HG03060 (cell line): ENCODE results near the gene PCDHA1.

Source experiments
- ATAC-seq: cut with Tn5 transposase; IDR thresholded peaks from one replicate; pipeline ENCODE4 v1.9.1; 2021; ENCODE audit warnings: low read depth, moderate number of reproducible peaks; ENCODE audit not compliant: unreplicated experiment

The PCDHA1 gene

GRCh38 chr5:140978260-140978659 is 192.3 kb downstream of the PCDHA1 start:
- no peak for ATAC-seq

- ATAC-seq = no peak
Observed at GRCh38 chr5:140978983-140979382, 193.0 kb downstream of the PCDHA1 start.

DNA sequence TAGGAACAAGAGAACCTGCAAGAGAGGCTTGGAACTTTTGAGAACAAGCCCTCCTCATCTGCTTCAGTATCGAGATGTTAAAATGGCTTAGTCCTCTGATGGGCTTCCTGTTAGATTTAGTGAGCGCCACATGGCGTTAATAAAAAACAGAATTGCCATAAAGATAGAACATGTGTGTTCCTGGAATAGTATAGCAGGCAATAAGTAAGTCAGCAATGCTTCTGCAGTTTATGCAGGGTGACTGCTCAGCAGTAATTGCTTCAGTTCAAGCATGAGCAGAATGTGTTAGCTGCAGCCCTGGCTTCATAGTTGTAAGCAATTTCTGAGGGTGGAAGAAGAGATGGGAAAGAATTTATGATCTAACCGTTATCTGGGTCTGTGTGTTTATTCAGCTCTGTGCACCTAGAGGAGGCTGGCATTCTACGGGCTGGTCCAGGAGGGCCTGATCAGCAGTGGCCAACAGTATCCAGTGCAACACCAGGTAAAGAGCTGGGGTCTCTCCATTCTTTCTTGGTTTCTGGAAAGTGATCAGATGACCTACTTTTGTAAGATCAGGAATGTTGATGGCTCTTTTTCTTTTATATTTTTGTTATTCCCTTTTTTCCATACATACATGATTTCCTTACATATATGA is 196.3 kb downstream of the PCDHA1 start:
- no peak for ATAC-seq

GRCh38 chr5:140986117-140986521 is 200.2 kb downstream of the PCDHA1 start:
- no peak for ATAC-seq

DNA sequence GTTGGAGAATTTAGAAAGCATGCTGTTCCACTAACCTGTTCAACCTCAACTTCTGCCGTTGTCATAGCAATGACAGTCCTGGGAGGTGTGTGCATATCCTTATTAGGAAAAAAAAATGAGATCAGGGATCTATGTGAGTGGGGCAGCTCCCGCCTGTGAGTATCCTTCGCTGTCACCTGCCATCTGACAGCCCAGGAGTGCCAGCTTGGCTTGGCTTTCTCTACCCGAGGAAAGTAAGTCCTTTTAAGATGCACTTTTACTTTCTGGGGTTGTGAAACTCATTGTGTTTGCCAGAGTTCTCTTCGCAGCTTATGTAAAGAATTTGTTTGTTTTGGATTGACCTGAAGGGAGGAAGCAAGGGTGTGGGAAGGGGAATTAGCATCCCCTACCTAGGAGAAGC is 202.2 kb downstream of the PCDHA1 start:
- no peak for ATAC-seq

DNA sequence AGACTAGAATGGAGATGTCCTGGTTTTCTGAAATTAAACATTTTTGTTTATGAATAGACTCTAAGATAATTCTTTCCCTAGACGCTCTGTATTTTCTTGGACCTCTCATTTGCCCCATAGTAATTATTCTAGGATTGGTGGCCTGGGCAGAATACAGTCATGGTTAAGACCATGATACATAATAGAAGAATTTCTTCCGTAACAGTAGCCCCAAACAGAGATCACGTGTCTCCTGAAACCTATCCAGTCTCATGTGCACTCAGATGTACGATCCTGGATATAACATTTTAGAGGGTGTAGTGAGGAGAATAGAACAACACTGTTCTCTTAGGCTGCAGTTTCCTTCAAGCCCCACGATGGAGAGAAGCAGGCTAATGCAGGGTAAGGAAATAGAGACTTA is 202.7 kb downstream of the PCDHA1 start:
- ATAC-seq = no peak

DNA sequence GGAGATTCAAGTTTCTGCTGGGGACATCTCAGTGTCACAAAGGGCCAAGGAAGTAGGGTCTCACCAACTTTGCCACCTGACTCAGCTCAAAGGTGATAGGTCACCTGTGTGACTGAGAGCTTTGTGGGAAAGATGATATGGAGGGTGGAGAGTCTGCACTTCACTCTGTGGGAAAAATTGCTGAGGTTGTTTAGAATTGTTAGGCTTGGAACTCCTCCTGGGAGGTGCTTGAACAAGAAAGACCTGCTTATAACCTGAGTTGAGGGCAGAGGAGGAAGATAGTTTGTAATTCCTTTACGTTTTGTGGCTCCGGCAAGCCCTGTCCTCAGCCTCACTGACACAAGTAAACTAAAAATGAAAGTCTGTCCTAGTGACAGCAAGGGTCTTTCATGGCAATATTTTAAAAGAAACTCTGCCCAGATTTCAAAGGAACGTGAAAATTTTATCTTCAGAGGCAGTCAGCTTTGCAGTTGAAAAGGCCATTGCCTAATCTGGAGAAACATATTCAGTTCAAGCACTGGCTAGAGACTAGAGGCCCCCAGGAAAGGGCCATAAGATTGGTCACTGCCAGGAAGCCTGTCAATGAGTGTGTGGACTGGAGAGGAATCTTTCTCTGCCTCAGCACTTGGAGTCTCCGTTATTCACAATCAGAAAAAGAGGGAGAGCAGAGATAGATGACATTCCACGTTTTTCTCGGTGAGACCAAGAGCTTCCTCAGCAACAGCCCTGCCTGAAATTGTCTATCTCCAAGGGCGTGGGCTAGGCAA is 203.5 kb downstream of the PCDHA1 start:
- ATAC-seq = no peak

- no peak for ATAC-seq
Observed at GRCh38 chr5:140992828-140993227, 206.9 kb downstream of the PCDHA1 start.

GRCh38 chr5:140996060-140996459 is 210.1 kb downstream of the PCDHA1 start:
- no peak for ATAC-seq

GRCh38 chr5:140998921-140999410 is 213.0 kb downstream of the PCDHA1 start:
- no peak for ATAC-seq

GRCh38 chr5:141001446-141001843 is 215.5 kb downstream of the PCDHA1 start:
- no peak for ATAC-seq

GRCh38 chr5:141001844-141002604 is 216.1 kb downstream of the PCDHA1 start:
- no peak for ATAC-seq

DNA sequence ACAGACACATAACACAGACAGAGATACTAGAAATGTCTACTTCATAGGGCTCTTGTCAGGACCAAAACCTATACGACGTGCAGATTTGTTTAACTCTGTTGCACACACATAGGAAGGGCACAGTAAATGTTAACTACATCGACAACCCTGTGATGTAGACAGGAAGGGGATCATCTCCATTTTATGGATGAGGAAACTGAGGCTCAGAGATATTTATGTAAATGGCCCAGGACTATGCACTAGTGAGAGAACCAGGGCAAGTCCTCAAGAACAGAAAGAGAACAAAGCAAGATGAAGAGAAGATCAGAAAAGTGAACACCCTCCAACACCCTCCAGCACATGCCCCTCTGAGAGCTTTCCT is 216.6 kb downstream of the PCDHA1 start:
- ATAC-seq = no peak

GRCh38 chr5:141003031-141003430 is 217.1 kb downstream of the PCDHA1 start:
- no peak for ATAC-seq

DNA sequence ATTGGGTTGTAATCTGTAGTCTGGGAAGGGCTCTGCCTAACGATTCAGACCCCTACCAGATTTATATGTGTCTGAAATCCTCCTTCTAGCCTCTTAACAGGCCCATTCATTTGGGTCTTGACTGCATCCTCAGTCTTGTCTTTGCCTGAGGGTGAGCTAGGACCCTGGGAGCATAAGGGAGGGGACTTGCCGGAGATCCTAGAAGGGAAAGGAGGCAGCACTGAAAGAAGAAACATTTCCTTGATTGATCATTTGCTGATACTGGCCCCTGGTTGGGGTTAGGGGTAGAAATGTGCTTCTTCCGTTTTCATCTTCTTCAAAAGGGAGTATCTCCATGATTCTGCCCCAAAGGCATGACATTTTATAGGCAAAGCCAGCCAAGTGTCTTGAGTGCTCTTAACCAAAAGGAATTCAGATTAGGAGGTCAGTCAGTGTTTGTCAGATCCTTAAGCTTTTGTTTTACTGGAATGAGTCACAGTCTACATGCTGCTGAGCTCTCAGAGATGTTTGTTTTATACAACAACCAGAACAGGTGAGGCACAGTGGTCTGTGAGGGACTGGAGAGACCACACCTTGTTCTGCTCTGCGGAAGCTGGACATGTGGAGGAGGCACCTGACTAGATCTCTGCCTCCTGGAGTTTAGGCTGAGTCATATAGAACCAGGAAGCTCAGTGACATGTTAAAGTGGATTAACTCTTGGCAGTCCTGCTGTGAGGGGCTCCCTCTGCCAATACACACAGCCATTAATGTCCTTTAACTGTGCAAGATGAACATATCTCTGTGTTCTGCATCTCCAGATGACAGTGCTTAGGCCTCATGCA is 218.1 kb downstream of the PCDHA1 start:
- ATAC-seq = no peak

DNA sequence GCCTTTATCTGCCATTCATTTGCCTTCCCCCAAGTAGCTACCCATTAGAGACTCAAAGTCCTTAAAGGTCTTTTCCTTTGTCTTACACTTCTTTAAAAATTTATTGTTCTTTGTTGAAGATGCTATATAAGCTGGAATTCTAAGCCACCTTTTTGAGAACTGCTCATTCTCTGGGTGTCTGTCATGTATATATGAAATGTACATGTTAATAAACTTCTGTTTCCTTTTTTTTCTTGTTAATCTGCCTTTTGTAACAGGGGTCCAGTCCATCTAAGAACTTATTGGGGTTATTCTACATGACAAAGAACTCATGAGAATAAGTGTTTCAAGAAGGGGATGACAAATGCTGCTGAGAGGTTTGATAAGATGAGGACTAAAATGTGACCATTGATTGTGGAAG is 221.9 kb downstream of the PCDHA1 start:
- ATAC-seq = no peak

GRCh38 chr5:141010047-141010793 is 224.3 kb downstream of the PCDHA1 start:
- no peak for ATAC-seq

DNA sequence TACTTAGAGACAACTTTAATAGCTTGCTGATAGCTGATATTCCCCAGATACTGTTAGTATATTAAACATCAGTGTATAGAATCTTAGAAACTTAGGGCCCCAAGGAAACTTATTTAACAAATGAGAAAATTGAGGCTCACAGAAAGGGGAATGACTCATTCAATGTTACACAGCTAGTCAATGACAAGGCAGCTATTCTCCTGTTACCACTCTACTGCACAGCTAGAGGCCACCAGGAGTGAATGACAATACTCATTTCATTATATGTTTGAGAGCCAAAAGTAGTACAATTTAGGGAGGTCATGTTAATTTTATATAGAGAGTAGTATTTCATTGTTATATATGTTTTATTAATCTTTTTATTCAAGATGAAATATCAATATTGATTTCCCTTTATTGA is 232.0 kb downstream of the PCDHA1 start:
- ATAC-seq = no peak

DNA sequence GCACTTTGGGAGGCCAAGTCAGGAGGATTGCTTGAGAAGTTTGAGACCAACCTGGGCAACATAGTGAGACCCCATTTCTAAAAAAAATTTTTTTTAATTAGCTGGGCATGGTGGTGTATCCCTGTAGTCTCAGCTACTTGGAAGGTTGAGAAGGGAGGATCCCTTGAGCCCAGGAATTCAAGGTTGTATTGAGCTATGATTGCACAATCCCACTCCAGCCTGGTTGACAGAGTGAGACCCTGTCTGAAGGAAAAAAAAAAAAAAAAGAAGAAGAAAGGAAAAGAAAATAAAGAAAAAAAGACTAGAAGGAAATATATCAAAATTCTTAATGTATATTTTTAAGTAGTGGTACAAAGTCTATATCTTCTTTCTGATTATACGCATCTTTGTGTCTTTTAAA is 236.4 kb downstream of the PCDHA1 start:
- ATAC-seq = no peak

- ATAC-seq = no peak
Observed at GRCh38 chr5:141031006-141031405, 245.1 kb downstream of the PCDHA1 start.
